ENCODE measurements around the gene ARID5A.
"Not testable (repeated sequence)": the region's sequence is repeated elsewhere in the genome, so short reads cannot be mapped to it uniquely, and the experiment has no call there.

Gene ARID5A

DNA sequence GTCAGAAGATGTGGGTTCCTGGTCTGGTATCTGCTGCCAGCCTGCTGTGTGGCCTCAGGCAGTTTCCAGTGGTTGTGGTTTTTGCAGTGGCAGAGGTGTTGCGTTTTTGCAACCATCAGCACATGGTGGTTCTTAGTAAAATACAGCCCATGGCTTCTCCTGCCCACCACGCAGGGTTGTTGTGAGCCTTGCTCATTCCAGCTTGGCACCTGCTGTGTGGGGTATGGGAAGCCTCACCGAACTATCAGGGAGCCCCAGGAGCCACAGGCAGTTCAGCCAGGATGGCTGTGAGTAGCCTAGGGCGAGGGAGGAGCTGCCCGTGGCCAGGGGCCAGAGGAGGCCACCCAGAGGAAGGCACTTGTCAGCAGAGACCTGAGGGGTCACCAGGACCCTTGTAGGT is 9.8 kb downstream of the ARID5A start:
- no peak for DNase-seq

DNA sequence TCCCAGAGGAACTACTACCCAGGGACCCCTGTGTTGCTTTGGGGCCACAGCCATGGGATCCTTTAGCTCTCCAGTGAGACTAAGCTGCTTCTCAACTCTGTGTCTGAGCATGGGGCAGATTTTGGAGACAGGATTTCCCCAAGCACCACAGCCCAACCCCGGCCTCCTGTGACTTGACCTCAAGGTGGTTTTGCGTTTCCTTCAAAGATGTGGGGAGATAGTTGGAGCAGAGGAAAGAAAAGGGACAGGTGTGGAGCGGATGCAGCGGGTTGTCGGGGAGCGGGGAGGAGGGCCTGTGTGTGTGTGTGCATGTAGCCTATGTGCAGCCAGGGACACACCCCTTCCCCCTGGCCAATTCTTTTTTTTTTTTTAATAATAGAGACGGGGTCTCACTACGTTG is 10.2 kb downstream of the ARID5A start:
- no peak for DNase-seq

DNA sequence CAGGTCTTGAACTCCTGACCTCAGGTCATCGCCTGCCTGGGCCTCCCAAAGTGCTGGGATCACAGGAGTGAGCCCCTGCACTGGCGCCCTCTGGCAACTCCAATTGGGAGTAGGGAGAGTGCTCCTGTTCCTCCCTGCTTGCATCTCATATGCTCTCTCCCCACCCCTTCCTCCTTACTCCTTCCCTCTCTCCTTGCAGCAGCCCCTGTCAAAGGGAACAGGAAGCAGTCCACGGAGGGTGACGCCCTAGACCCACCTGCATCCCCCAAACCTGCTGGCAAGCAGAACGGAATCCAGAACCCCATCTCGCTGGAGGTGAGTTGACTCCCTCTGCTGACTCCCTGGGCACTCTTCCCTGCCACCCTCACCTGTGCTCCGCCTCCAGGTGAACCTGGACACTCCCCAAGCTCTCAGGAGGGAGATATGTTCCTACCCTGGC is 10.7 kb downstream of the ARID5A start:
- no peak for DNase-seq

DNA sequence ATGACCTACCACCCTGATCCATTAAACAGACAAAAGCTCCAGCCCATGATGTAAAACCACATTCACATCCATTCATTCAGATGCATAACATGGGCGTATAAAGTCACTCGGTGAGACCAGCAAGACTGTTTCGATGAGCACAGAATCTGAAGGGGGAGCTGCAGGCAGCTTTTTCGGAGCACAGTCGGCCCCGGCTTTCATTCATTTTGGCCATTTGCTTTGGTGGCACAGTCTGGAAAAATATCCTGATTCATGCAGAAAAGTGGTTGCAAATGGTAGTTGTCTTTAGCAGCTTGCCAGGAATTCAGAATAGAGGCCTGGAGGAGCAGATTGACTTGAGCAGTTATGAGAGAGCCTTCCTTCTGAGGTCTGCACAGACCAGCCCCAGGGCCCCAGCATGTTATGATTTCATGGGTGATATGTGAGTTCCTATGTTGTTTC is 11.2 kb downstream of the ARID5A start:
- DNase-seq = no peak

DNA sequence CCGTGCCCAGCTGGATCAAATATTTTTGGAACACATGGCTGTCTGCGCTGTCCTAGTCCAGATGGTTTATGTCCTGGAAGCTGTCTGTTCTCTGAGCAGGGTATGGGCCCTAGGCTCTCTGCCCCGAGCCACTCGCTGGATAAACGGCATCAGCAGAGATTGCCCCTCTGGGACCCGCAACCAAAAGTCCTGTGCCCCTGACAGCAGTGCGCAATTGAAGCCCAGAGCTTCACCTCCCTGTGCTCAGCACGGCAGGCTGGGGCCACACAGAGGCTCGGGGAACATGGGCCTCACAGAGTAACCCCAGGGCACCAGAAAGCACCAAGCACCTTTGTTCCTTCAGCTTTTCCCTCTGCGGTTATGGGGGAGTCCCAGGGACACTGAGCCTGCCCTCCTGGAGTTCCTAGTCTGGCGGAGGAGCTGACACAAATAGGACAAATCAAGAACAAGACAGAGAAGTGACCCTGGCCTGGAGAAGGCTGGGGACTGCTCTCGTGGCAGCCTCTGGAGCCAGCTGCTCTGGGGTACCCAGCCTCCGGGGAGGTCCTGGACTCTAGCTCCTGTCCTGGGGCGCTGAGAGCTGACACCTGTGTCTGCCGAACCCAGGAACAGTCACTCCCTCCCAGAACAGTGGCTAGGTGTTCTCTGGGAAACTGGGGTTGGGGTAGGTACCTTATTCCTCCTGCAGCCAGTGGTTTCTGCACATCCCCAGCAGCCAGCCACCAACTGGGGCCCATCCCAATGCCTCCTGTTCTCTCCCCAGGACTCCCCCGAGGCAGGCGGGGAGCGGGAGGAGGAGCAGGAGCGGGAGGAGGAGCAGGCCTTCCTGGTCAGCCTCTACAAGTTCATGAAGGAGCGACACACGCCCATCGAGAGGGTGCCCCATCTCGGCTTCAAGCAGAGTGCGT is 12.3 kb downstream of the ARID5A start:
- no peak for DNase-seq

DNA sequence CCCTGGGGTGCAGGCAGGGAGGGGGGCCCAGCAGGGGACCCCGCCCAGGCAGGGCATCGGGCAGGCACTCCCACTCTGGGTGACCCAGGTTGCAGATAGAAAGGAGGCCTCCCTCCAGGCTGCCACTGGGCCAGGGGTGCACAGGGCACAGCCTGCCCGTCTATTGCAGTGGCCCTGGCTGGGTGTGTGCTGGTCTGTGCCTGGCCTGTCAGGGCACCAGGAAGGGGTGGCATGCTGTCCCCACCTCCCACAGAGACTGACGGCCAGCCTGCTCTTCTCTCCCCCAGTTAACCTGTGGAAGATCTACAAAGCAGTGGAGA is 12.9 kb downstream of the ARID5A start:
- DNase-seq = no peak

DNA sequence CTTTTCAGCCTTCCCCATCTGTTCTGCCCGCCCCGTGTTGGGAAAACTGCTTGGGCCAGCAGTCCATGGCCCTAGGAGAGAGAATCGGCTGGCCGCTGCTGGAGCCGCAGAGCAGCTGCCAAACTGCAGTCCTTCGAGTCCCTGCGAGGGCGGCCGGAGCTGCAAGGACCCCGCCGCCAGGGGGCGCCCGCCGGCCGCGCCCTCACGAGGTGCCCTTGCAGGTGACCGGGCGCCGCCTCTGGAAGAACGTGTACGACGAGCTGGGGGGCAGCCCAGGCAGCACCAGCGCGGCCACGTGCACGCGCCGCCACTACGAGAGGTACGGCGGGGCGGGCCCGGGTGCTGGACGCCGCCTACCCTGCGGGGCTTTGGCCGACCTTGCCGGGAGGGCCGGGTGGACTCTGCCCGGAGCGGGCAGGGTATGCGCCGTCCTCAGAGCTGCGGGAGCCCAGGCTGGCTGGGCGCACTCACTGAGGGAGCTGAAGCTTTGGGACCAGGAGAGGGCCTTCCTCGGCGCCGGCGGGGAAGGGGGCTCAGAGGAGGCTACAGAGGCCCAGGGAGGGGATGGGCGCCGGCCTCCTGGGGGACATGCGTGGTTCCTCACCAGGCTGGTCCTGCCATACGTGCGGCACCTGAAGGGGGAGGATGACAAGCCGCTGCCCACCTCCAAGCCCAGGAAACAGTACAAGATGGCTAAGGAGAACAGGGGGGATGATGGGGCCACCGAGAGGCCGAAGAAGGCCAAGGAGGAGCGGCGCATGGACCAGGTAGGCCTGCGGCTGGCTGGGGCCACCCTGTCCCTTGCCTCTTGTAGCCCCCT is 13.6 kb downstream of the ARID5A start:
- no peak for DNase-seq

DNA sequence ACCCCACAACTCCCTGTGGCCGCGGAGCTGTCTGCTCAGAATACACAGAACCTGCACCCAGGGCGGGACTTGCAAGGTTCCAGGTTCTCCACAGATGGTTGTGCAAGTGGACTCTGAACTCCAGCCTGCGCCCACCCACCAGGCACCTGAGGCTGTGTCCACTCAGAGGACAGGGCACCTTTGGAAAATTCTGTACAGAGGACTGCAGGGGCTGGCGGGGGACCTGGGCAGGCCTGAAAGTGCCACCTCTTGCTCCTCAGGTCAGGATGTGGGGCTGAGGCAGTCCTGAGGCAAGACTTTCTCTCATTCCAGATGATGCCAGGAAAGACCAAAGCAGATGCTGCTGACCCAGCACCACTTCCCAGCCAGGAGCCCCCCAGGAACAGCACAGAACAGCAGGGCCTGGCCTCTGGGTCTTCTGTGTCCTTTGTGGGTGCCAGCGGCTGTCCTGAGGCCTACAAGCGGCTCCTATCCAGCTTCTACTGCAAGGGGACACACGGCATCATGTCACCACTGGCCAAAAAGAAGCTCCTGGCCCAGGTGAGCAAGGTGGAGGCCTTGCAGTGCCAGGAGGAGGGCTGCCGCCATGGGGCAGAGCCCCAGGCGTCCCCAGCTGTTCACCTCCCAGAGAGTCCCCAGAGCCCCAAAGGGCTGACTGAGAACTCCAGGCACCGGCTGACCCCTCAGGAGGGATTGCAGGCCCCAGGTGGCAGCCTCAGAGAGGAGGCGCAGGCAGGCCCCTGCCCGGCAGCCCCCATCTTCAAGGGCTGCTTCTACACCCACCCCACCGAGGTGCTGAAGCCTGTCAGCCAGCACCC is 14.4 kb downstream of the ARID5A start:
- no peak for DNase-seq

DNA sequence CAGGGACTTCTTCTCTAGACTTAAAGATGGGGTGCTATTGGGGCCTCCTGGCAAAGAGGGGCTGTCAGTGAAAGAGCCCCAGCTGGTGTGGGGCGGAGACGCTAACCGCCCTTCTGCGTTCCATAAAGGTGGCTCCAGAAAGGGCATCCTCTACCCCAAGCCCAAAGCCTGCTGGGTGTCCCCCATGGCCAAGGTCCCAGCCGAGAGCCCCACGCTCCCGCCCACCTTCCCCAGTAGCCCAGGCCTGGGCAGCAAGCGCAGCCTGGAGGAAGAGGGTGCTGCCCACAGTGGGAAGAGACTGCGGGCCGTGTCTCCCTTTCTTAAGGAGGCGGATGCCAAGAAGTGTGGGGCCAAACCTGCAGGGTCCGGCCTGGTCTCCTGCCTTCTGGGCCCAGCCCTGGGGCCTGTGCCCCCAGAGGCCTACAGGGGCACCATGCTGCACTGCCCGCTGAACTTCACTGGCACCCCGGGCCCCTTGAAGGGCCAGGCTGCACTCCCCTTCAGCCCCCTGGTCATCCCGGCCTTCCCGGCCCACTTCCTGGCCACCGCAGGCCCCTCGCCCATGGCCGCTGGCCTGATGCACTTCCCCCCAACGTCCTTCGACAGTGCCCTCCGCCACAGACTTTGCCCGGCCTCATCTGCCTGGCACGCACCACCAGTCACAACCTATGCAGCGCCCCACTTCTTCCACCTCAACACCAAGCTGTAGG is 15.2 kb downstream of the ARID5A start:
- no peak for DNase-seq

DNA sequence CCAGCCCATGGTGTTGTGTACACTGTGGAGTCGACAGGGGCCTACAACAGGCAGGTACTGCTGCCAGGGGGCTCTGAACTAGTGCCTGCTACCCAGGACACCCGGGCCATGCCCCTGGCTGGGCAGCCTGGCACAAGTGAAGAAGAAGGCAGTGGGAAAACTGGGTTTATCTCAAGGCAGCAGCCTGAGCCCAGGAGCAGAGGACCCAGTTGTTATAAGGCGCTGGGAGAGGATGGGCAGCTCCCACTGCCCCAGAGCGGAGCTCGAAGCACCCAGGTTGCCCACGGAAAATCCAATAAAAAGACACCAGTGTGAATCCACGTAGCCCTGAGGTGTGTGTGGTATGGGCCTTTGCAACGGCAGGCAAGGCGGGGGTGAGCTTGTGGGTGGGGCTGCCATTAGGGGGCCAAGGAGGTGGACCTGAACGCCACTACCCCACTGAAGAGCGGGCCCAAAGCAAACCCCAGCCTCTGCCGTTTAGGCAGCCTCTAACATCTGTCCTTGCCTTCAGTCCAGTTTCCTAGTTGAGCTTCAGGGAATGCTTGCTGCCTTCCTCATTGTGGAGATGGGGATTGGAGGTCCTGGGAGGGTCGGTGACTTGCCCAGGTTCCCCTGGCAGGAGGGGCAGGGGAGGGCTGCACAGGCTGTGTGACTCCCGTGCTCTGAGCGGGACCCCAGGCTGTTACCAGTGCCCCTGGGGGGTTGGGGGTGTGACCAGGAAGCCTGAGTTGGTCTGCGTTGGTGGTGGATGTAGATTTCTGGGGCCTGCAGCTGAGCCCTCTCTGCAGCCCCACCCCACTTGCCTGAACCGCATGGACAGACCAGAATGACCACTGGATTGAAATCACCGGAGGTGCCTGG is 16.0 kb downstream of the ARID5A start:
- DNase-seq = no peak

DNA sequence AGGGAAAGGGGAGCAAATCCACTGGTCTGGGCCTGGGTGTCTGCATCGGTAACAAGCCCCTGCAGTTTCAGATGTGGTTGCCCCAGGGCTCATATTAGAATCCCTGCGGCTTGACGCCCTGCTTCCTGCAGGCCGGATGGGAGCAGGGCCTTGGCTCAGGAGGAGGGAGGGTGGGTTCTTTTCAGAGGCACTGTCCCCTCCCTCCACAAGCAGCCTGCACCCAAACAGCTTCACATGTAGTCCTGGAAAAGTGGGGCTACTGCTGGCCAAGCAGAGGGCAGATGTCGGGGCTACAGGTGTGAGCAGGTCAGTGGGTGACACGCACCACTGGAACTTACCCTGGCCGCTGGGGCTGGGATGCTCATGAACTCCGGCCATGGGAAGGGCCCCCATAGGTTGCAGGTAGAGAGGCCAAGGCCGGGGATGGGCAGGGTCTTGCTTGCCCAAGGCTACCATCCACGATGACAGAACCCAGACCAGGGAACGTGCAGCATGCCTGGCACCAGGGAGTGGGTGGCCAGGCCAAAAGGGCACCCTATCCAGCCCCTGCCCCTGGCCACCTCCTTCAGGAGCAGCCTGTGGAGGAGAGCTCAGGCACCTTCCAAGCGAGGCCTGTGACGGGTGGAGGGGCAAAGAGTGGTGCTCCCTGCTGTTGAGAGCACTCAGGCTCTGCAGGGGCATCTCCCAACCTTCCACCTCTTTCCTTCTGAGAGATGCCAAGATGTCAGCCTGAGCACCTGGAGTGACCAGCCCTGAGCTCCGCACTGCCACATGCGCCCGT is 16.8 kb downstream of the ARID5A start:
- no peak for DNase-seq

DNA sequence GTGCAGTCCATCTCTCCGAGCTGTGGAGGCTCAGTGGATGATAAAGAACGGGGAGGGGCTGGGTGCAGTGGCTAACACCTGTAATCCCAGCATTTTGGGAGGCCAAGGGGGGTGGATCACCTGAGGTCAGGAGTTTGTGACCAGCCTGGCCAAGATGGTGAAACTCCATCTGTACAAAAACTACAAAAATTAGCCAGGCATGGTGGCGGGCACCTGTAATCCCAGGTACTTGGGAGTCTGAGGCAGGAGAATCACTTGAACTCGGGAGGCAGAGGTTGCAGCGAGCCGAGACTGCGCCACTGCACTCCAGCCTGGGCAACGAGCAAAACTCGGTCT is 17.4 kb downstream of the ARID5A start:
- DNase-seq = not testable (repeated sequence)

DNA sequence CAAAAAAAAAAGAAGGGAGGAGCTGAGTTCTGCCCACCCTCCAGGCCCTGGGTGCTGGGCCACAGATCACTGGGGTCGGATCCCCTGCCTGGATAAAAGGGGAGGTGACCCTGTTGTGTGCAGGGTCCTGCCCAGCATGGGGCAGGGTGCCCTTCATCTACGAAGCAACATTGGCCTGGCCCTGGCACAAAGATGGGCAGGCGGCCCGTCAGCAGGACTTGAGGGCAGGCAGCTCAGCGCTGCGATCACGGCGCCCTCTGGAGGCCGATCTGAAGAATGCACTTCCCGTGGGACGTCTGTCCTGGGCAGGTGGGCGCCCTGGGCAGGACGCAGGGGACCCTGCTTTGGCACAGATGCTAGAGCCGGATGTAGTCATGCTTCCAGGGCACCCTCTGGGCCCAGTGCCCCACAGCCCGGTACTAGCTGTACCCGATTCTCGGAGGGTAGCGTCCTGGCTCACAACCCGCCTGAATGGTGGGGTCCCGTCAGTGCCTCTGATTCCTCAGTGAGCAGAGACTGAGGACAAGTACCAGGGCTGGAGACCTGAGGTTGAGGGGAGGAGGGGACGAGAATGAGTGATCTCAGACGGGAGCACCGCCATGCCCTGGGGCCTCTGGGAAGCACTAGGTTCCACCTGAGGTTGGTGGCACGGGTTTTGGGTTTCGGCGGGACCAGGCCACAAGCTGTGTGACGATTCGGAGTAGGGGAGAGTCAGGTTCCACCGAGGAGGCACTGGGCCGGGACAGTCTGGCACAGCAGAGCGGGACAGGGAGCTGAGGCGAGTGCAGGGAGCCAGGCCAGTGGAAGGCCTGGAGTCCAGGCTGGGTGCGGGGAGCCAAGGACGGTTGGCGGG is 18.0 kb downstream of the ARID5A start:
- DNase-seq = peak; percentile 73 to 76

DNA sequence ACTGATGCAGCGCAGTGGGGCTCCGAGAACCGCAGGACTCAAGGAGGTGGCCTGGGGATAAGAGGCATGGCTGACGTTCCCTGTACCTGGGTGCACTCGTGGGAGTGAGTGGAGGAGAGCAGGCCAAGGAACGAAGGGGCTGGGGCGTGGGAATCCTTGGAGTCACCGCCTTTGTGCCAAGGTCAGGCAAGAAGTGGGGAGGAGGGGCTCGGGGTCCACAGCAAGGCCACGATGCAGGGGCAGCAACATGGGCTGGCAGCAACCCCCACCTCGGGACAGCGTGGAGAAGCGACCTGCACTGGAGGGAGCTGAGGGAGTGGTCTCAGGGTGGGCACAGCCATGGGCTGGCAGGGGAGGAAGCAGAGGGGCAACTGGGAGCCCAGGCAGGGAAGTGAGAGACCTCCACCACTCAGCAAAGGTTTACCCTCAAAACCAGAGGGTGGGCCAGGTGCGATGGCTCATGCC is 18.6 kb downstream of the ARID5A start:
- no peak for DNase-seq

DNA sequence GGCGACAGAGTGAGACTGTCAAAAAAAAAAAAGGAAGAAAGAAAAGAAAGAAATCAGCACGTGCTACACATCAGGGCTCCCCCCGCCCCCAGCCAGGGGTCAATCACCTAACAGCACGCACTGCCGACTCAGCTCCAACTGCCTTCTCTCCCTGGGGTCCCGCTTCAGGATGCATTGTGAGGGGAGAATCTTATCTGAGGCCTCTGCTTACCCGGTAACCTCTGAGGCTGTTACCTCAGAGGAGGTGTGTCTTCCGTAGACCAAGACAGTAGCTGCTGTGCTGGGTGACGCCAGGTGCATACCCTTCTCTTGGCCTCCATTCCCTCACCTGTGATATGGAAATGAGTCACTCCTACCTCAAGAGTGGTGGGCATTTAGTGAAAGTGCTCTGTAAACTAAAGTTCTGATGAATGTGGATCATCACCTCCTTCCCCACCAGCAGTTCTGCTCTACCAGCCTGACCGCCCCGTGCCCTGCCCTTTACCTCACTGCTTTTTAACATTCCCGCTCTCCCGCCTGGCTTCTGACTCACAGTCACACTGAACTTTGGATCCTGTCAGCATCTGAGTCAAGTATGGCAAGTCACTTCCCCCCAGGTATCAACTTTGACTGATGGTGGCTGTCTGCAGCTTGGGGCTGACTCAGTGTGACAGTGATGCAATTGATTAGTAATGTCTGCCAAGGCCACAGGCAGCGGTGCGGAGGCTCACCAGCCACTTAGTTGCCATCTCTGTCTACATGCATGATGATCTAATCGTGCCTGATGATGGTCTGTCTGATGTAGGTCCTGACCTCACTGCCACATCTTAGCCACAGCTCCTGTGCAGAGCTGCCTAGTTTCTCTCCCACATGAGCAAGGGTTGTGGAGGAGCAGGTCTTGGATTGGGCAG is 20.1 kb downstream of the ARID5A start:
- peak; percentile 62 to 65 for DNase-seq

DNA sequence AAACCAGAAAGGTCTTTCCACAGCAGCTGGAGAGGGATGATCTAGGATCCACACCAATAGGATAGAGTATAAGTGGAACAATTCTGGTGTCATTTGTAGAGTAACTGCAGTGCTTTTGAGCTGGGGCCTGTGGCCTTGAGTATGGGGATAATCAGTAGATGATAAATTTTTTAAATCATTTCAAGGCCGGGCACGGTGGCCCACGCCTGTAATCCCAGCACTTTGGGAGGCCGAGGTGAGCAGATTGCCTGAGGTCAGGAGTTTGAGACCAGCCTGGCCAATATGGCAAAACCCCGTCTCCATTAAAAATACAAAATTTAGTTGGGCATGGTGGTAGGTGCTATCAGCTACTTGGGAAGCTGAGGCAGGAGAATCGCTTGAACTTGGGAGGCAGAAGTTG is 20.9 kb downstream of the ARID5A start:
- DNase-seq = not testable (repeated sequence)

DNA sequence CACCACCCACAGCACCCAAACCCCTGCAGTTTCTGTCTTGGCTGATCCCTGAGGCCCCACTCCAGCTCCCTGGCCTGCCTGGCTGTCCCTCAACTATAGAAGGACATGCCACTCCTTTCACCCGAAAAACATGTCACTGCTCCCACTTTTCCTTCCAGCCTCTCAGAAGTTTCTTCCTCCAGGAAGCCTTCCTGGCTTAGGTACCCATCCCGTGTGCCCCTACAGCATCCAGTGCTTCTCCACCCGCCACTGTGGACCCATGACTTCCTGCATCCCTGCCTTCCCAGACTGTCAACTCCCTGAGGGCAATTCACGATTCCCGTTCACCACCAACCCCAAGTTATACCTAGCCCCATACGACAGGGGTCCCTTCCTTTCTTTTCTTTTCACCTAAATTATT is 21.5 kb downstream of the ARID5A start:
- no peak for DNase-seq

DNA sequence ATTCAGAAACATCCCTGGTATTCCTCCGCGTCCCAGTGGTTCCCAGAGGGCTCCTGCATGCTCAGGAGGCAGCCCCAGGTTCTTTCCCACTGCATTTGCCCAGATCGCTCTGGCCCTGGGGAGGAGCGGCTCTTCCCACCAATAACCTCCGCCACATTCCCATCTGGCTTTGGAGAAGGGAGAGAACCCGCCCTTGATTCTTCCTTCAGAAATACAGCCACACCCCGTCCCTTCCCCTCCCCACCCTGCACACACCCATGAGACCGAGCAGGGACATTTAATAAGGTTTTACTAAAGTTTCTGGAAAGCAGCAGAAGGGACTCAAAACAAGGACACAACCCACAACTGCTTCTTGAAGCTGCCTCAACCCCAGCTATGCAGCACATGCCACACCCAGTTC is 21.9 kb downstream of the ARID5A start:
- no peak for DNase-seq

DNA sequence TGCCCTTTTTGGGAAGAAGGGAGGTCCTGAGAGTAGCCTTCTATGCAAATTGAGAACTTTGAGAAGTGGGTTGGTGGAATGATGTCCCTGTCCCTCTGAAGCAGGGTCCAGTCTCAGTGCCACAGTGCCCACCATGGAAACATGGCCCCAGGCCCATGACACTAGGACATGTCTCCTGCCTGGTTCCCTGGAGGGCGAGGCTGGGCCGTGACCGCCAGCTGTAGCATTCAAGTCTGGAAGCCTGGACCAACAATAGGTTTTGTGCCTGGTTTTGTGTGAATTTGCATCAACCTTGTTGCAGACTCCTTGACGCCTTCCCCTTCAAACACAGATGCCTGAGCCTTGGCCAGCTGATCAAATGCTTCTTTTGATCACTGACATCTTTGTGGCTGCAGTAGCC is 27.5 kb downstream of the ARID5A start:
- DNase-seq = no peak

Data from stimulated activated CD4-positive, alpha-beta T cell treated with anti-CD3 and anti-CD28 coated beads, Interleukin-2, amount 100 ng/mL, for 24 hours (primary cell).